SK-N-SH (cell line): ENCODE data around the gene TMEM238L.
A peak's percentile ranks its signal among the peaks of the same experiment; 100 is the strongest.

Experiments
- CTCF ChIP-seq: fragments of 200-600 bp; sonication (generic); IDR thresholded peaks from 2 replicates; pipeline ENCODE4 v1.6.1; 2017; ENCODE audit warnings: antibody characterized with exemption, mild to moderate bottlenecking, moderate library complexity
- FOSL2 ChIP-seq: IDR thresholded peaks from 2 replicates; pipeline ENCODE4 v1.4.0; 2012; ENCODE audit warnings: low read depth, mild to moderate bottlenecking, moderate library complexity, borderline replicate concordance
- RCOR1 ChIP-seq: fragments of 150-350 bp; IDR thresholded peaks from 2 replicates; pipeline ENCODE4 v1.6.1; 2017; ENCODE audit warnings: antibody characterized with exemption, low read length
- SMC3 ChIP-seq: IDR thresholded peaks from 2 replicates; pipeline ENCODE4 v1.6.1; 2012; ENCODE audit warnings: low read depth, low read length, improper control_type of control experiment
- TAF1 ChIP-seq: IDR thresholded peaks from 2 replicates; pipeline ENCODE4 v1.6.1; 2012; ENCODE audit warnings: low read depth, mild to moderate bottlenecking, low read length, moderate library complexity, borderline replicate concordance
- TCF12 ChIP-seq: IDR thresholded peaks from 2 replicates; pipeline ENCODE4 v1.4.0; 2012
- USF2 ChIP-seq: fragments of 150-350 bp; IDR thresholded peaks from 2 replicates; pipeline ENCODE4 v1.6.1; 2017; ENCODE audit warnings: antibody characterized with exemption, low read length, low read depth, borderline replicate concordance
- YY1 ChIP-seq: IDR thresholded peaks from 2 replicates; pipeline ENCODE4 v1.4.0; 2012; ENCODE audit warnings: low read depth, mild to moderate bottlenecking

- TF ChIP-seq CTCF: peak; percentile 48
- no peak for TF ChIP-seq YY1
- no peak for TF ChIP-seq FOSL2
- TF ChIP-seq USF2: no peak
- TF ChIP-seq RCOR1: no peak
- TF ChIP-seq TAF1: no peak
- peak; percentile 34; the same call in 1 of the 2 replicates for TF ChIP-seq SMC3
- no peak for TF ChIP-seq TCF12
These were observed 49.8 kb downstream of the TMEM238L start for GRCh38 chr17:10754109-10754508.
